ENCODE results near the gene RRP7A.
"Not testable (repeated sequence)": the region's sequence is repeated elsewhere in the genome, so short reads cannot be mapped to it uniquely, and the experiment has no call there.

RRP7A gene

DNA sequence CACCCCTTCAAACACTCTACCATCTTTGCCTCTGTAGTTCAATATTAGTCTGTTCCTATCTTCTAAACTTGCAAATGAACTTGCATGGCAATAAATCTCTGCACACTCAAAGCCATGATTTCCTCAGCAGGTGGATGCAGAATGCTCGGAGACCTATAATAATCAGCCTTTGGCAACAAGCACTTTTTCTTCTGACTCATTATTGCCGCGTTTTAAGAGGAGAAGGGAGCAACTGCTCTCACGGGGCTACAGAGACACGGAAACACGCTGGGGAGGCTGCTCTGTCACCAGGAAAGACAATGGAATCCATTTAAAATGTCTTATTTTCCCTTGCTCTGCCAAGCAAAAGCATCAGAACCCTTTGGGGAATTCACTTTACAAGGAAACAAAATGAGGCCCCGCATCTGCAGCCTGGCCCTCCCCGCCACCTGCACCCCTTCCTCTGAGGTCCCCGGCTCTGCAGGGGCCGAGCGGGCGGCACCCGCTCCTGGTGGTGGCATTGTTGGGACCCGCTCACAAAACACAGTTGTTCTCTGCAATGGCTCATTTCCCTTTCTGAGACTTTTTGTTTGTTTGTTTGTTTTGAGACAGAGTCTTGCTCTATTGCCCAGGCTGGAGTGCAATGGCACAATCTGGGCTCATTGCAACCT, 15.6 kb upstream of the RRP7A start:
- DNase-seq: not testable (repeated sequence)

- DNase-seq: no peak
Measured at GRCh38 chr22:42533638-42533977, 14.0 kb upstream of the RRP7A start.

DNA sequence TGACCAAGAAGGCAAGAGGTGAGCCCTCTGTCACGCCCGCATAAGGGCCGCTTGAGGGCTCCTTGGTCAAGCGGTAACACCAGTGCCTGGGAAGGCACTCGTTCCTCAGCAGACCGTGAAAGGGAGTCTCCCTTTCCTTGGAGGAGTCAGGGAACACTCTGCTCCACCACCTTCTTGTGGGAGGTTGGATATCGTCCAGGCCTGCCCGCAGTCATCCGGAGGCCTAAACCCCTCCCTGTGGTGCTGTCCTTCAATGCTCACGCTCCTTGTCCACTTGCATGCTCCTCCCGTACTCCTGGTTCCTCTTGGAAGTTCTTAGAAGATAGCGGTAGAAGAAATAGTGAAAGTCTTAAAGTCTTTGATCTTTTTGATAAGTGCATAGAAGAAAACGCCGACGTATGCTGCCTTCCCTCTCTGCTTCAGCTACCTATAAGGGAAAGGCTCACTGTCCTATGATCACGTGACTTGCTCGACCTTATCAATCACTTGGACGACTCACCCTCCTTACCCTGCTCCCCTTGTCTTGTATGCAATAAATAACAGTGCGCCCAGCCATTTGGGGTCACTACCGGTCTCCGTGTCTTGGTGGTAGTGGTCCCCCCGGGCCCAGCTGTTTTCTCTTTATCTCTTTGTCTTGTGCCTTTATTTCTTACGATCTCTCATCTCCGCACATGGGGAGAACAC, 11.9 kb upstream of the RRP7A start:
- DNase-seq: not testable (repeated sequence)

DNA sequence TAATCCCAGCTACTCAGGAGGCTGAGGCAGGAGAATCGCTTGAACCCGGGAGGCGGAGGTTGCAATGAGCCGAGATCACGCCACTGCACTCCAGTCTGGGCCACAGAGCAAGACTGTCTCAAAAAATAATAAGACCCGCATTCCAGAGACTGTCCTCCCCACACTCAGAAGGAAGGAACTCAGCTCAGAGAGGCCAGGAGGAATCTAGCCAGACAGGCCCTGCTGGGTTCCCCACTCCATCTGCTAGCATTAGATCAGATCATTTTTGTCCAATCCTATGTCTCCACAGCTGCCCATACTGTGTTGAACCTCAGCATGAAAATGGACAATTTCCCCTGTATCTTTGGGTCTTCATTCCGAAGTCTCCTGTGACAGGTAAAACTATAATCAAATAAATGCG, 9.8 kb upstream of the RRP7A start:
- not testable (repeated sequence) for DNase-seq

DNA sequence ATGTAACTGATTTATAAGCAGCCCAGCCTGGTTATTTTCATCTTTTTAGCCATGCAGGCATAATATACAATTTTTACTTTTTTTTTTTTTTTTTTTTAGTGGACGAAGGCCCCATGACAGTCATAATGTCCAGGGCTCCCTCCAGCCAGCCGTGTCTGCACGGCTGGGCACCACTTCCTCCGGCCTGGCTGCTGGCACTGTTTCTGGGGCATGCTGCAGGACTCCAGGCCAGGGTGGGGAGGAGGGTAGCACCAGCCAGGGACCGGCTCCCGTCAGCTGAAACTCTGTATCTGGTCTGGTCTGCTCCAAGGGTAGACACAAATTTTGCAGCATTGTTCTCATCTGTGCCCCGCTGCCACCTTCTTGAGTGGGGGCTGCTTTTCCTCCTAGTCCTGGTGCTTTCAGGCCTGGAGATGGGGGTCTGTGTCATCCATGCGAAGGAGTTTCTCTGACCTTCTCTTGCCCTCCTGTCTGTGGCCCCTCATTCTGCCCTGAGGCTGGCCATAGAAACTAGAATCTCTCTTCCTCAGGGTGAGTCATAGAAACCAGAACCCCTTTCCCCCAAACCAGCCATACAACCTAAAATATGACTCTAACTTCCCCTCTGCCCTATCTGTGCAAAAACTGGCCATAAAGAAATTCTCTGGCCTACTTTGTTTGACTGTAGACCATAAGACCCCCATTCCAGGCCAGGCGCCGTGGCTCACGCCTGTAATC, 9.2 kb upstream of the RRP7A start:
- DNase-seq: no peak

- no peak for DNase-seq
Measured at GRCh38 chr22:42522546-42522945, 3.0 kb upstream of the RRP7A start.

GRCh38 chr22:42521228-42521546, 1.6 kb upstream of the RRP7A start:
- no peak for DNase-seq

GRCh38 chr22:42518638-42519524, 715 bp downstream of the RRP7A start:
- DNase-seq: not testable (repeated sequence)

GRCh38 chr22:42517103-42517502, 2.5 kb downstream of the RRP7A start:
- not testable (repeated sequence) for DNase-seq

DNA sequence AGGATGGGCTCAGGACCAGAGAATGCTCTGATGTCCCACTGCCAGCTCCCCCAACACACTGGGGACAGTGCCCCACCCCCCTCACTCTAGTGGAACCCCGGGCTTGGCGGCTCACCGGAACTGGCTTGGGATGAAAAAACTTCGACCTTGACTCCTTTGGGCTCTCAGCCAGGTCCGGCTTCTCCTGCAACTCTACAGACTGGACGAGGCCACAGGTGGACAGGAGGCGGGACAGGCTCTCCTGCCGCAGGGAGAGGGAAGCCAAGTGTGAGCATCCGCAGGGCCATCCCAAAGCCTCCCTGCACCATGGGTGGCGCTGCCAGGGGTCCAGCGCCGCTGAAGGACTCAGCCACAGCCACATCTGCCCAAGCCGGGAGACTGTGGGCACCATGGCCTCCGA, 3.7 kb downstream of the RRP7A start:
- DNase-seq: no peak

- not testable (repeated sequence) for DNase-seq
Measured at GRCh38 chr22:42515304-42515703, 4.3 kb downstream of the RRP7A start.

GRCh38 chr22:42514331-42514730, 5.3 kb downstream of the RRP7A start:
- not testable (repeated sequence) for DNase-seq

DNA sequence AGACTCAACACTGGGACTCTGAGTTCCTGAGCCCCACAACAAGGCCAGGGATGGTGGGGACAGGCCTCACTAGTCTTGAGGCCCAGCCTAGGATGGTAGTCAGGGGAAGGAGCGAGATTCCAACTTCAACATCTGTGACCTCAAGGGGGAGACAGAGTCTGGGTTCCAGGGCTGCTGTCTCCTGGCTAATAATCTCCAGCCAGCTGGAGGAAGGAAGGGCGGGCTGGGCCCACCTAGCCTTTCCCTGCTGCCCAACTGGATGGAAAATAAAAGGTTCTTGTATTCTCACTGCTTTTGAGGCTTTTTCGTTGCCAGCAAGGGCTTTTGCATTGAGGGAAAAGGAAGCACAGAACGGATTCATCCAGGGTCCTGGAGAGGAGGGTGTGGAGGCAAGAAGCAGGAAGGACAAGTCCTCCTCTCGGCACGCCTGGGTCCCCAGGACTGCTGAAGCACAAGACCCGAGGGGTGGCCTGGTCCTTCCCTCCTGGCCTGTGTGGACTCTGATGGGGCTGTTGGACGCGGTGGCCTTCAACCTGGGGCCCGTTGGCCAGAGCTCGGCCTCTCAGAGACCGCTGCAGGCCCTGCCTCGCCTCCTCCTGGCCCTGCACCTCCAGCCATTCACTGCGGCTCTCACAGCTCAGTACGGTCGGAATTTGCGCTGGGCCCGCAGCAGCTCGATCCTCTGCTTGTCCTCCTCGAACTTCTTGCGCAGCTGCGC, 7.2 kb downstream of the RRP7A start:
- DNase-seq: peak; percentile 34

GRCh38 chr22:42511401-42511891, 8.2 kb downstream of the RRP7A start:
- no peak for DNase-seq

DNA sequence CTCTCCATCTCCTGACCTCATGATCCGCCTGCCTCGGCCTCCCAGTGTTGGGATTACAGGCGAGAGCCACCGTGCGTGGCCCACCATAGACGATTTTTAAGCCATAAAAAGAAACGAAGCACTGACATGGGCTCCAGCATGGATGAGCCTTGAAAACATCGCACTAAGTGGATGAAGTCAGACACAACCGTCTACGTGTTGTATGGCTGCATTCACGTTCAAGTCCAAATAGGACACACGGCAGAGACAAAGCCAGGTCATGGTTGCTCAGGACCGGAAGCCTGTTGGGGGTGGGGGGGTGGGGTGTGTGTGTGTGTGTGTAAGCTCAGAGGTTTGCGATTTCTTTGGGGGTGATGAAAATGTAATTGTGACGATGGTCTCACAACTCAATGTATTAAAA, 10.0 kb downstream of the RRP7A start:
- DNase-seq: no peak

GRCh38 chr22:42508975-42509364, 10.6 kb downstream of the RRP7A start:
- not testable (repeated sequence) for DNase-seq

GRCh38 chr22:42508327-42508974, 11.1 kb downstream of the RRP7A start:
- not testable (repeated sequence) for DNase-seq

GRCh38 chr22:42500836-42501179, 18.8 kb downstream of the RRP7A start:
- no peak for DNase-seq

GRCh38 chr22:42500161-42500835, 19.3 kb downstream of the RRP7A start:
- no peak for DNase-seq

- DNase-seq: not testable (repeated sequence)
Measured at GRCh38 chr22:42499773-42500160, 19.8 kb downstream of the RRP7A start.

DNA sequence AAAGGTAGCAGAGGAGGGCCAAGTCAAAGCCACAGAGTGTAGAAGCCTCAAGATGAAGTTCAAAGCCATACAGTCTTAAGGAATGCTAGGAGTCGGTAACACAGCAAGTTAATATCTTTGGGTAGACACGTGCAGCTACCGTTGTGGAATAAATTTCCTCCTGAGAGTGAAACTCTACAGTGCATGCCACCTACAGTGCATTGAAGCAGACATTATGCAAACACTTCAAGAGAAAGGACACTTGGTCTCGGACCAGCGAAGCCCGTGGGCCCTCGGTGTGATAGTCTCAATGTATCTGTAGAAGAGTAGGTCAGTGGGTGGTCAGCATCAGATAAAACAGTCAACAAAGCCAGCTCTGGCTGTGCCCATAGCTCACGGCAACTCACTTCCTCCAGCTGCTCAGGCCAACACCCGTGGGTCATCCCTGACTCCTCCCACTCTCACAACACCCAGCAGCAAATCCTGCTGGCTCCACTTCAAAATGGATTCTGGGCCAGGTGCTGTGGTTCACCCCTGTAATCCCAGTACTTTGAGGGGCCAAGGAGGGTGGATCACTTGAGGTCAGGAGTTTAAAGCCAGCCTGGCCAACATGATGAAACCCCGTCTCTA, 24.0 kb downstream of the RRP7A start:
- DNase-seq: not testable (repeated sequence)

Measured in NCI-H1694 (cell line).